HG02885 (cell line): ENCODE data around the gene TRIM28.

ENCODE experiments used
- ATAC-seq: cut with Tn5 transposase; IDR thresholded peaks from one replicate; pipeline ENCODE4 v1.9.1; 2021; ENCODE audit warnings: mild to moderate bottlenecking; ENCODE audit not compliant: unreplicated experiment, poor library complexity

TRIM28 gene

DNA sequence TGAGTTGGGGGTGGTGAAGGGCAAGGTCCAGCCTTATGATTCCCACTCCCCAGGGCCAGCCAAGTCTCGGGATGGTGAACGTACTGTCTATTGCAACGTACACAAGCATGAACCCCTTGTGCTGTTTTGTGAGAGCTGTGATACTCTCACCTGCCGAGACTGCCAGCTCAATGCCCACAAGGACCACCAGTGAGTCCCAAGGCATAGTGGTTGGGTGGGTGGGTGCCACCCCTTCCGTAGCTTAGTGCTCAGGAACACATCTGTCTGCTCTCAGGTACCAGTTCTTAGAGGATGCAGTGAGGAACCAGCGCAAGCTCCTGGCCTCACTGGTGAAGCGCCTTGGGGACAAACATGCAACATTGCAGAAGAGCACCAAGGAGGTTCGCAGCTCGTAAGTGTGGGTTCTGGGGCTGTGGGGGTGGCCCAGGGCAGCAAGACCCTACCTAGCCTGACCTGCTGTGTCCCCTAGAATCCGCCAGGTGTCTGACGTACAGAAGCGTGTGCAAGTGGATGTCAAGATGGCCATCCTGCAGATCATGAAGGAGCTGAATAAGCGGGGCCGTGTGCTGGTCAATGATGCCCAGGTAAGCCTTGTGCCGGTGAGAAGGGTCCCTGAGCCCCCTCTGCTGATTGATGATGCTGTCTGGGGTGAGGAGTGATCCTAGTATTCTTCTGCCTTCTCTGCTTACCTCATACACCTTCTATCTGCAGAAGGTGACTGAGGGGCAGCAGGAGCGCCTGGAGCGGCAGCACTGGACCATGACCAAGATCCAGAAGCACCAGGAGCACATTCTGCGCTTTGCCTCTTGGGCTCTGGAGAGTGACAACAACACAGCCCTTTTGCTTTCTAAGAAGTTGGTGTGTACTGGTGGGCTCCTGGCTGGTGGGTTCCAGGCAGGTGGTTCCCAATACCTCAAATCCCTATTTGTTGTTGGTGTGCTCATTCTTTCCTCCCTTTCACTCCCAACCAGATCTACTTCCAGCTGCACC is 3.8 kb downstream of the TRIM28 start:
- no peak for ATAC-seq

DNA sequence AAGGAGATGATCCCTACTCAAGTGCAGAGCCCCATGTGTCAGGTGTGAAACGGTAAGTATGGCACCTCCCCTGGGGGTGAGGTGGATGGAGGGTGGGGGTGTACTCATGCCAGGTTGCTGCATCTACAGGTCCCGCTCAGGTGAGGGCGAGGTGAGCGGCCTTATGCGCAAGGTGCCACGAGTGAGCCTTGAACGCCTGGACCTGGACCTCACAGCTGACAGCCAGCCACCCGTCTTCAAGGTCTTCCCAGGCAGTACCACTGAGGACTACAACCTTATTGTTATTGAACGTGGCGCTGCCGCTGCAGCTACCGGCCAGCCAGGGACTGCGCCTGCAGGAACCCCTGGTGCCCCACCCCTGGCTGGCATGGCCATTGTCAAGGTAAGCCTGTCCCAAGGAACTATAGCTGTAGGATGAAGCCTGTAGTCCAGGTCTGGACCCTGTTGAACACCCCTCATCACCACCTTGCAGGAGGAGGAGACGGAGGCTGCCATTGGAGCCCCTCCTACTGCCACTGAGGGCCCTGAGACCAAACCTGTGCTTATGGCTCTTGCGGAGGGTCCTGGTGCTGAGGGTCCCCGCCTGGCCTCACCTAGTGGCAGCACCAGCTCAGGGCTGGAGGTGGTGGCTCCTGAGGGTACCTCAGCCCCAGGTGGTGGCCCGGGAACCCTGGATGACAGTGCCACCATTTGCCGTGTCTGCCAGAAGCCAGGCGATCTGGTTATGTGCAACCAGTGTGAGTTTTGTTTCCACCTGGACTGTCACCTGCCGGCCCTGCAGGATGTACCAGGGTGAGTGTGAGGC is 5.2 kb downstream of the TRIM28 start:
- no peak for ATAC-seq

DNA sequence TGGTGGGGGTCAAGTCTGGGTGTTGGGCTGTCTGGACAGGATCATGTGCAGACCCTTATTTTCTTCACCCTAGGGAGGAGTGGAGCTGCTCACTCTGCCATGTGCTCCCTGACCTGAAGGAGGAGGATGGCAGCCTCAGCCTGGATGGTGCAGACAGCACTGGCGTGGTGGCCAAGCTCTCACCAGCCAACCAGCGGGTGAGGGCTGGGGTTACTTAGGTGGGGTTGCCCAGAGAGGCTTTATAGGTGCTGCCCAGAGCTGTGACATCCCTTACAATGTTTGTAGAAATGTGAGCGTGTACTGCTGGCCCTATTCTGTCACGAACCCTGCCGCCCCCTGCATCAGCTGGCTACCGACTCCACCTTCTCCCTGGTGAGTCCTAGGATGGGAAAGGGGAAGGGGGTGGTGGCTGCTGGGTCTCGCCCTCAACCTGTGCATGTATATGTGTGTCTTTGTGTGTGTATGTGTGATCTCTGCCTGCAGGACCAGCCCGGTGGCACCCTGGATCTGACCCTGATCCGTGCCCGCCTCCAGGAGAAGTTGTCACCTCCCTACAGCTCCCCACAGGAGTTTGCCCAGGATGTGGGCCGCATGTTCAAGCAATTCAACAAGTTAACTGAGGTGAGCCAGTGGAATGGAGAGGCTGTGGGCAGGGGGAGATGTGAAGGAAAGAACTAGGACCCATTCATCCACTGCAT is 5.9 kb downstream of the TRIM28 start:
- no peak for ATAC-seq

DNA sequence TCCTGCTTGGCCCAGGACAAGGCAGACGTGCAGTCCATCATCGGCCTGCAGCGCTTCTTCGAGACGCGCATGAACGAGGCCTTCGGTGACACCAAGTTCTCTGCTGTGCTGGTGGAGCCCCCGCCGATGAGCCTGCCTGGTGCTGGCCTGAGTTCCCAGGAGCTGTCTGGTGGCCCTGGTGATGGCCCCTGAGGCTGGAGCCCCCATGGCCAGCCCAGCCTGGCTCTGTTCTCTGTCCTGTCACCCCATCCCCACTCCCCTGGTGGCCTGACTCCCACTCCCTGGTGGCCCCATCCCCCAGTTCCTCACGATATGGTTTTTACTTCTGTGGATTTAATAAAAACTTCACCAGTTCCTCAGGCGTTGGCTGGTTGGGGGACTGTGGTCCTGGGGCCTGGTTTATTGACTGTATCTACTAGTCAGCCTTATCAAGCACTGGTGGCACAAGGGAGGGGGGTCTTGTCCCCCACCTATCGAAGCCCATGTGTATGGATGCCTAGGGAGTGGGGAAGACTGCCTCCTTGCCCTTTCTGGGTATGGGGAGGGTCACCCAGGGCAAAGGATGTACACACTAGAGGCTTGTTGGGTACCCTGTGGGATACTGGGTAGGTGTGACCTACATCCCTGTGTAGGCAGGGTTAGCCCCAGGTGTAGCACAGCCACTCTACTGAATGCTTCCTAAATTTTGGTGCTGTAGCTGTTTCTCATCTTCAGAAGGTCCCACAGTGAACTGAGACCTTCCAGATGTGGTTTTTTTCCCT is 6.7 kb downstream of the TRIM28 start:
- no peak for ATAC-seq

DNA sequence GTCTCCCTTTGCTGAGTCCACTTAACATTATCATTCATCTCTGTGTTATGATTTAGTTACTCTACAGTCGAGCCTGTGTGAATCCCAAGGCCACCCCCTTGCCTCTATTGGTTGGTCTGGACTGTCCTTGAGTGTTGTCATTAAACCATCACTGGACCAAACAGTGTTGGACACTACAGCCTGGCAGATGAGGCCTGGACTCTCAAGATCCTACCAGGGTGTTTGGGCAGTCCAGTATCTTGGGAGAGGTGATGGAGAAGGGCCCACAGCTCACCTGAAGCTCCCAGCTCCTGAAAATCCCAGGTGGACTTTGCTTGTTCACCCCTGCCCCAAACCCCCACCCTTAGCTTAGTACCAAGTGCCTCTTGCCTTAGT is 7.2 kb downstream of the TRIM28 start:
- no peak for ATAC-seq

DNA sequence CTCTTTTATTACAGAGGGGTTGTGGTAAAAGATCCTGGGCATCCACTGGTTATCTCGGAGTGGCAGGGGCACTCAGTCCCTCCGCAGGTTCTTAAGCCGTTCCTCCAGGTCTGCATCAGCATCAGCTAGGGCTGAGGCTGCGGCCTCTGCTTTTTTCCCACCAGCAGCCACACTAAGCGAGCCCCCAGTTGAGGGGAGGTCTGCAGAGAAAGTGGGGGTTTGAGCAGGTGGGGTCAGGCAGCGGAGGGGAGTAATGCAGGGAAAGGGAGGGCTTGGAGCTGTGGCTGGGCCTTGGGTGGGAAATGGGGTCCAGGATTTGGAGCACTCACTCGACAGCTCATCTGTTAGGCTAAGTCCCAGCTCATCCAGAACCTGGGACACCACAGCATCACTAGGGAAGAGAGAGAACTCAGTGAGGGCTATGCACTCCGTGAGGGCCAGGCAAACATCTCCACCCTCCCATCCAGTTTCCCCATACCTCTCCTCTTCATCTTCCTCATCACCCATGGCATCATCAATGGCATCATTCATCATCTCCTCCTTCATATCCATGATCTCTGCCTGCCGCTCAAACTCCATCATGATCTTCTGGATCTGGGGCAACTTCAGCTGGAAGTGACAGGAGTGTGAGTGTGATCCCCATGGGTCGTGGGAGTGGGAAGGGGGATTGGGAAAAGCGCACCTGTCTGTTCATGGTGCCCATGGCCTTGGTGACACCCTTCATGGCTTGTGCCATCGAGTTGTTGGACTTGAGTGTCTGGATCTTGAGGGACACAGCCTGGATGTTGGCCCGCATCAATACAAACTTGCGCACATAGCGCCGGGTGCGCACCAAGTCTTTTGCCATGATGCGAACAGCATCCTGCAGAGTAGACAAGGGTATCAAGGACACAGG is 8.0 kb downstream of the TRIM28 start:
- no peak for ATAC-seq

DNA sequence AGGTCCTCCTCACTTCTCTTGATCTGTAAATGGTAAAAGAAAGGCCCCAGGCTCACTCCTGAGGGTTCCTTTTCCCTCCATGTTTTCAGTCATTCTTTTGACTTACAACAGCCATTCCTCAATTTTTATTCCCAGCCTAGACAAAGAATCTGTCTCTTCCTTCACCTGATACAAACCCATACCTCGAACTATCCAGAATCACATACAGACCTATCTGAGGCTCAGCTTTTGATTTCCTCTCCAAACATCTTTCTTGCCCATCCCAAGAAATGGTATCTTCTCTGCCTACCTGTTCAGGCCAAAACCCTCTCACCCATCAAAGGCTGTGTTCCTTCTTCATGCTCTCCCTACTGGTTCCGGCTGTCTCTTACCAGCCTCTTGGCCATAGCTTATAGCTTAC is 8.8 kb downstream of the TRIM28 start:
- ATAC-seq, result no peak

DNA sequence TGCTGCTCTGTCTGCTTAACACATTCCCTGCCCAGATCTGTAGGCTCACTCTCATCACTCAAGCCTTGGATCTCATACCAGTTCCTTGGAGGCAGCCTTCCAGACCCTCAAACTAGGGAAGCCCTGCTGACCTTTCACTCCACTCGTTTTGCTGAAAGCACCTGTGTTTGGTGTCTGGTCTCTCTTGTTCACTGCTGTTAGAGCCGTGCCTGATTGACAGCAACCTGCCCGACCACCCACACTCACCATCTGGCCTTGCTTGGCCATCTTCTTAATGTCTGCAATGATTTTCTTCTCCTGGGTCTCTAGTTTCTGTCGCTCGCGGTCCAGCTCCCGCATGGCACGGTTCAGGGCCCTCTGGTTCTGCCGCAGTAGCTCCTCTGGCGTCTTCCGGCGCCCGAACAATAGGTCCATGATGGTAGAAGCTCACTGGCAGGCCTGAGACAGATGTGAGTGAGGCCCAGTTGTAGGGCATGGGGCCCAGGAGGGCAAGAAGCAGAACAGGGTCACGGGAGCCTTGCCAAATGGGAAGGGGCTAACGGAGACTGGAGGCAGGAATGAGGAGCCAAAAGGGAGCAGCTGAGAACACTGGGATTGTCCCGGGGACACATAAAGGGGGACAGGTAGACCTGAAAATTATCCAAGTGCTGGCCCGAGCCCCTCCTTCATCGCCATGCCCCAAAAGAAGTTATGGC is 10.1 kb downstream of the TRIM28 start:
- ATAC-seq, result no peak

DNA sequence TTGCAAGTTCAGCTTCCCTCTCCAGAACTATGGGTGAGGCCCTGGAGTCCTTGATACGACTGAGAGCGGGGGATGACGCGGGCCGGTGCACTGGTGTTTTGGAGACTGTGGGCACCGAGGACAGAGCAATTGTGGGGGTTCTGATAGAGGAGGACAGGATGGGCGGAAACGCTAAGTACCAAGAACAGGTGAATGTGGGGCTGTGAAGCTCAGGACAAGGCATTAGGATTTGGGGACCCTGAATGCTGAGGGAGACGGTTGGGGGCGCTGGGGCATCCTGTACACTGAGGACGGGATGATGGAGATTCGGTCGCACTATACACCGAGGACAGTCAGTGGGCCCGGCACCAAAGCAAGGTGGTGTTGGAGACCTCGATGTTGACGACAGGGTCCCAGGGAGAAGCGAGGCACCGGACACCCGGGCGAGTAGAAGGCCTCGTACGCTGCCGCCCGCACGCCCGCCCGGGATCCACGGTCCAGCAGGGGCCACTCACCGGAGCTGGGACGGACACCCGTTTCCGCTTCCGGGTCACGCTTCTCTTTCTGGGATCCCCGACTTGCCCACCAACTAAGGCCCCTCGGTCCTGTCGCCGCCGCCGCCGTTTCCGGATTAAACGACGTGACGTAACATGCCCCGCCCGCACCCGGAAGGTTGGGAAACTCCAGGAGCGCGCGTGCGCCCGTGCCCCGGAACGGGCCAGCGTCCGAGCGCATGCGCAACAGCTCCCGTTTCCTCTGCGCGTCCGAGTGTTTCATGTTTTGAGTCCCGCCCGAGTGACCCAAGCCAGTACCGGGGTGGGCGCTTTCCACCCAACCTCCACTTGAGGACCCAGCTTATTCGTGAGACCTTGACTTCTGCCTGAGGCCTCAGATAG is 10.9 kb downstream of the TRIM28 start, which contains the start of gene CHMP2A:
TSS of gene CHMP2A (minus strand) at position 612 of the 875 bp plus-strand sequence. CDS start 893 bp downstream, outside the sequence.
- peak; percentile 41 for ATAC-seq

DNA sequence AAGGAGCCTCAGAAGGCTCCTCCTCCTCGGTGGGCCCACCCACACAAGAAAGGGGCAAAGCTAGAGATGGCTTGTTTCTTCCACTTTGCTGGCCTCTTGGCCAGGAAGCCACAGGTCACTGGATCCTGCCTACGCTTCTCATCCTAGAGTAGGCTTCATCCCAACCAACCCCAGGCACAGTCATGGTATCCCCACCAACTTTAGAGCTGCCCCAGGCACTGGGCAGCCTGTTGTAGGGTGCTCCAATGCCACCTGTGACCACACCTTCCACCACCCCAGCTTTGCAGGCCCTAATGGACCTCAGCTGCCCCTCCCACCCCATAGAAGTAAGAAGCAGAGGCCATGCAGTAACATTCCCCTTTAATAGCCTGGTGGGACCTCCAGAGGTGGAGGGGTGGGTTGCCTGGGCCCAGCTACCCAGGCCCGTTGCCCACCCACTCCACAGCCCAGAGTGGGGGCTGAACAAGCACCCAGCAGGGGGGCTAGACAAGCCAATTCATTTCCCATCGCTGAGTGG is 11.6 kb downstream of the TRIM28 start:
- no peak for ATAC-seq

DNA sequence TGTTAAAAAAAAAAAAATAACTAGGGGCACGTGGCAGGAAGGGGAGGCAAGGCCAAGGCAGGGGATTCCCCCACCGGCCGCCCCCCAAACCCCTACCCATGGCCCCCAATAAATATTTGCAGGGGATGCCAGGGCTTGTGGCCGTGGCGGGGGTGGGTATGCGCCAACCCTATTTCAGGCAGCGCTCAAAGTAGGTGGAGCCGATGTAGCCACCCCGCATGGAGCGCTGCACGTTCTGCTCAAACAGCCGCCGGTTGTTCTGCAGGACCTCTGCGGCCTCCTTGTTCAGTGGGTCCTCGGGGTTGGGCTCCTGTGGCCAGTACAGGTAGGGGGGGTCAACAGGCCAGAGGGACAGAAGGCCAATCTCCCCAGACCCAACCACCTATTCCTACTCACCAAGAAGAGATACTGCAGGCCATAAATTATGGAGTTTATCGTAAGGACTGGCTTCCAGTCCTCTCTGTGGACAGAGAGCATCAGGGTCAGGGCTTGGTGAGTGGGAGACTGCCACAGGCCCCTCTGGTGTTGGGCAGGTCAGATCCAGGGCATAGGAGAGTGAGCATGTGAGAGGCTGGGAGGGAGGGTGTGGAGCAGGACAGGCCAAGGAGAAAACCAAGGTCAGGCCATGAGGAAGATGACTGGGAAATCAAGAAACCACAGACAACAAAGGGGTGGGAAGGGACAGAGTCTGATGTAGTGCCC is 12.2 kb downstream of the TRIM28 start:
- no peak for ATAC-seq

DNA sequence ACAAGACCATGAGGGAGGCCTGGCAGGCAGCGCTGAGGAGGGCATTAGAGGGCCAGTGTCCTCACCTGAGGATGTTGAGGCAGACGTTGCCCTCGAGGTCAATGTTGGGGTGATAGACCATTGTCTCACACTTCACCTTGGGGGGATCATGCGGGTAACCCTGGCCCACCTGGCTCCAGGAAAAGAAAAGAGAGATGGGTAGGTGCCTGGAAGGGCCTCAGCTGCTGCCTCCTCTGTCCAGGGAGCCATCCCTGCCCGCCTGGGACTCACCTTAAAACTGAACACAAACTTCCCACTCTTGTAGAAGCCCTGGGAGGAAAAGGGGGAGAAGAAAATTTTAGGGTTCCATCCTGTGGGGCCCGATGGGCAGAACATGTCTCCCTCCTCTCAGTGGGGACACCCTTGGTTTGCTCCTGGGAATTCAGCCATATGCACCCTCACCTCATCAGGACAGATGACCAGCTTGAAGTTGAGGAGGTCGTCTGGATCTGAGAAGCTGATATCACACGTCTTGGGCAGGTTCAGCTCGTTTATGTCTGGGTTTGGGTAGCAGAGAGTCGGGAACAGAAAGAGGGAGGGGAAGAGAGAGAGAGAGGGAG is 12.9 kb downstream of the TRIM28 start:
- ATAC-seq, result no peak

DNA sequence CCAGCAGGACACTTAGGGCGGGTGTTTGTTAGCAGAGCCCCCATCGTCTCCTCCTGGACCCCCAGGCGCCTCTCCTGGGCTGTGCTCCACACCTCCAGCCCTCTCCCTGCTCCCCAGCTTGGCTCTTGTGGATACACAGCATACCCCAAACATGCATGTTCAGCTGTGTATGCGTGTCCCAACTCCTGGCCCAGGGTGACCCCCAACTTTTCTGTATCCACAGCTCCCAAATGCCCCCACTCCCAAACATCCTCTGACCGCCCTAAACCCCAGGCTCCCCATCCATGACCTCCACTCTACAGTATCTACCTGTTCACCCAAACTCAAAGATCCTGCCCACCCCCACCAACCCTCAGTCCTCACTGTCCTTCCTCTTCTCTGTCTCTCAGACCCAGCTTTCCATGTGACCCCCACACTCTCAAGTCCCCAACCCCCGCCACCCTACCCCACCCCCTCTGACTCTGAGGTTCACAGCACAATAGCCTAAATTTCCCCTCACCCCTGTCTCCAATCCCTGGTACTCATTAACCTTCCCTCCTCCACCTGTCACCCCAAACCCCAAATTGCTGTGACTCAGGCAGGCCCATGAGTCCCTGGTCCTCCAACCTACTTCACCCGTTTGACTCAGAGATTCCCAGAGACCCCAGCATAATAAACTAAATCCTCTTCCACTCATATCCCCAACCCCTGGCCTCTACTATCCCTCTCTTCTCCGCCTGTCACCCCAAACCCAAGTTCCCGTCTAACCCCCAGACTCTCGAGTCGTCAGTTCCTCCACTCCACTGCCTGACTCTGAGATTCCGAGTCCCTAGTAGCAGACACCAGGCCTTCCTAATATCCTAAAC is 13.6 kb downstream of the TRIM28 start:
- ATAC-seq, result no peak

DNA sequence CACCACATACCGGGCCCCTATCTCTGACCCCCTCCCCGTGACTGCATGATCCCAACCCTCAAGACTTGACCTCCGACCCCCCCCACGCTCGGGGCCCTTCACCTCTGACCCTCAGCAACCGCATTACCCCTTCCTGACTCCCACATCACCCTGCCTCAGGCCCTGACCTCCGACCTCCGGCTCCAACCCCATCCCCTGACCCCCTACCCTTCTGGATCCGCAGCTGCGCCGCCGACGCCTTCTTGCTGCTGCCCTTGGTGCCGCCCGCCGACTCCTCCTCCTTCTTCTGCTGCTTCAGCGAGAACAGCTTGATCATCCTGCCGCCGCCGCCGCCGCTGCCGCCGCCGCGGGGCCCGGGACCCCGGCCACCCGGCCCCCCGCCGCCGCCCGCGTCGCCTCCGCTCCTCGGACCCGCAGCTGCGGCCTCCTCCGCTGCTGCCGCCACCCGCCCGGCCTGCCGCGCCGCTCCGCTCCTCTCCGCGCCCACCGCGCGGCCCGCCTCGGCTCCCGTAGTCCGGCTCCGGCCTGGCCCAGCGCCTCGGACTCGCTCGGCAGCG is 14.3 kb downstream of the TRIM28 start, which contains the start of gene UBE2M:
TSS of gene UBE2M (minus strand) at position 546 of the 557 bp plus-strand sequence. CDS start at position 316, 230 bp downstream.
- ATAC-seq, result peak; percentile 1
